ENCODE measurements around the gene C1QTNF9B.
"Not testable (repeated sequence)": the region's sequence is repeated elsewhere in the genome, so short reads cannot be mapped to it uniquely, and the experiment has no call there.

C1QTNF9B gene

DNA sequence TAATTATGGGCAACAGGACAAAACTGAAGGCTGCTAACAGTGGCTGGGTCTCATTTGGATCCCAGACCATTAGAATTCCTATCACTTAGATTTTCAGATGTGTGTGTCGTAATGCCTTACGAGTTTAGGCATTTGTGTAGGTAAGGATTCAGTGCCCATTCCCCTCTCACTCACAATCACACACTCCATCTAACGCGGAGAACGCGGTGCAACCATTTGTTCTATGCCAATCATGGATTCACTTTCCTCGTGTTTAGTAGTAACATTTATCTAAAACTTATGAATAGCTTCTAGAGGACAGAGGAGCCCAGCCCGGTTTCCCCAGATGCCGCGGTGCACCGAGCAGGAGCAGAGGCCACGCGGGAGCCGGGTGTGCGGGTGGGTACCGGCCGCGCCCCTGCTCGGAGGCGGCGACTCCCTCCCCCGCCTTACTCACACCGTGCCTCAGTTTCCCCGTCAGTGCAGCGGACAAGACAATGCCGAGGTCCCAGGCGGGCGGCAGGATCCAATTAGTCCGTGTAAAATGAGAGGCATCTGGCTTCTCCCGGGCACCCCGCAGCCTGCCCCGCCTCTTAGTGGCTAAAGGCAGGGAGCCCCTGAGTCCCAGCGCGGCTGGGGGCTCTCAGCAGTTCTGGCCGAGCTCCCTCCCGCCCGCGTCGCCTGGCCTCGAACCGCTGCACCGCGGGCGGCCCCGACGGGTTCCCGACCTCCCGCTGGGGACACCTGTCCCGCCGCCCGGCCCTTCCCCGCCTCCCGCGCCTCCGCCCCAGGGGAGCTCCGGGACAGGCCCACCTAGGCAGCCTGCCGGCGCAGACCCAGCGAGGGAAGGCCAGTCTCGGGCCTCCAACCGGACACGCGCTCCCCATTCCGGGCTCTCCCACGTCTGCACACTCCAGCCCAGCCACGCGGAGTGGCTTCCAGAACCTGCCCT, 5.9 kb upstream of the C1QTNF9B start:
- Histone ChIP-seq H3K4me3 (ENCODE audit: low read depth, low read length) (no peak overlapping the region), H3K9me3 (ENCODE audit: severe bottlenecking) (no peaks in the 10 kb centered on the region), H3K27me3 (ENCODE audit: insufficient read depth, low read depth, severe bottlenecking) (no peaks in the 10 kb centered on the region), H3K36me3 (no peaks in the 10 kb centered on the region), H3K27ac (no peak overlapping the region)
- no peak for DNase-seq
- TF ChIP-seq, protein P1, sequence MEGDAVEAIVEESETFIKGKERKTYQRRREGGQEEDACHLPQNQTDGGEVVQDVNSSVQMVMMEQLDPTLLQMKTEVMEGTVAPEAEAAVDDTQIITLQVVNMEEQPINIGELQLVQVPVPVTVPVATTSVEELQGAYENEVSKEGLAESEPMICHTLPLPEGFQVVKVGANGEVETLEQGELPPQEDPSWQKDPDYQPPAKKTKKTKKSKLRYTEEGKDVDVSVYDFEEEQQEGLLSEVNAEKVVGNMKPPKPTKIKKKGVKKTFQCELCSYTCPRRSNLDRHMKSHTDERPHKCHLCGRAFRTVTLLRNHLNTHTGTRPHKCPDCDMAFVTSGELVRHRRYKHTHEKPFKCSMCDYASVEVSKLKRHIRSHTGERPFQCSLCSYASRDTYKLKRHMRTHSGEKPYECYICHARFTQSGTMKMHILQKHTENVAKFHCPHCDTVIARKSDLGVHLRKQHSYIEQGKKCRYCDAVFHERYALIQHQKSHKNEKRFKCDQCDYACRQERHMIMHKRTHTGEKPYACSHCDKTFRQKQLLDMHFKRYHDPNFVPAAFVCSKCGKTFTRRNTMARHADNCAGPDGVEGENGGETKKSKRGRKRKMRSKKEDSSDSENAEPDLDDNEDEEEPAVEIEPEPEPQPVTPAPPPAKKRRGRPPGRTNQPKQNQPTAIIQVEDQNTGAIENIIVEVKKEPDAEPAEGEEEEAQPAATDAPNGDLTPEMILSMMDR (IDR thresholded peaks at IDR 0.05; ENCODE audit: low read depth, low read length), result no peak

DNA sequence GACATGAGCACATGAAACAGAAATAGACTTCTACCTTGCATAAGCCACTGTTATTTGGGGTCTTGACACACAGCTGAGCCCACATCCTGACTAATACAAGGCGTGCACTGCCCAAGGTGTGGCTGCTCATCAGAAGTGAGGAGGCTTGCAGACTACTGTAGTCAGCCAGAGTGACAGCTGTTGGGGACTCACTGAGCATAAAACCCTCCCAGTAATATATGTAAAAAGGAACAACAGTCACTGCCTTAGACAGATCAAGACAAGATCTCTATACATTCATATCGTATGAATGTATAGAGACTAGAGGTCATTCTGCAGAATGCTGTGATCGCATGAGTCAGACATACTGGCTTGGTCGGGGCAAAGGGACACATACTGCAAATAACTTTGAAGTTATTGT, 4.1 kb upstream of the C1QTNF9B start:
- TF ChIP-seq, protein P1 (IDR thresholded peaks at IDR 0.05; ENCODE audit: low read depth, low read length), result no peak

DNA sequence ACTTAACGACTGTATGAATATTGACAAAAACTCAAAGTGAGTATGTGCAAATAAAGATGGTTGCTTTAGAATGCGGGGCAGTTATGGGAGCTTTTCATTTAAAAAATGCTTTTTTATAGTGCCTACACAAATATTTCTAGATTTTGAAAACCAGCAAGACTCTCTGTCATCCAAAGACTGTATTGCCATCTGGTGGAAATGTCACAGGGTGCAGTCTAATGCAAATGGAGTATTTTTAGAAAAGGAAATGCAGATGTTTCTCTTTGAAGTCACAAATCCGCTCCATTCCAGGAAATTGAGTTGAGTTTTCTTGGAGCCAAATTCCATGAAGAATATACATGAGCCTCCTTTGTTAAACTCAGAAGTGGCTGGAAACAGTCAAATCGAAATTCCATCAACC, 2.3 kb upstream of the C1QTNF9B start:
- H3K4me3 ChIP-seq (ENCODE audit: low read depth, low read length), result no peak overlapping the region
- no peak for DNase-seq
- TF ChIP-seq, protein P1 (IDR thresholded peaks at IDR 0.05; ENCODE audit: low read depth, low read length), result peak; percentile 51

More for the DNA sequence above, 4.1 kb upstream of the C1QTNF9B start:
- no peaks in the 10 kb centered on the region for H3K27me3 ChIP-seq (ENCODE audit: insufficient read depth, low read depth, severe bottlenecking)
- no peaks in the 10 kb centered on the region for H3K36me3 ChIP-seq
- no peak overlapping the region for H3K4me3 ChIP-seq (ENCODE audit: low read depth, low read length)
- no peaks in the 10 kb centered on the region for H3K9me3 ChIP-seq (ENCODE audit: severe bottlenecking)
- DNase-seq, result no peak
- H3K27ac ChIP-seq, result no peak overlapping the region

DNA sequence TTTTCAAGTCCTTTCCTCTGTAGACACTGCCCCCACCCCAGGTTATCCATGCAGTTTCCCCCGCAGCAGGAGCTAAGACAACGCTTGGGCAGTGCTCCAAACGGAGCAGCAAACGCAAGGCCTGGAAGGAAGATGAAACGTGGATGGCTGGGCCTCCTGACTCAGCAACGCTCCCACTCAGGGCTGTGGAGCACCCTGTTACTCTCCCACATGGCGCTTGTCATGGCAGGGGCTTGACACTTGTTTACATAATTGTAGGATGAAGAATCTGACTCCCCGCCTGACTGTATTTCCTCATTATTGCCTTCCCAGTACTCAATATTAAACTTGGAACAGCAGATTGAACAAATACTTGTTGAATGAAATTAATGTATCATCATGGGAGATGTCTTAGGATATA, 799 bp upstream of the C1QTNF9B start:
- TF ChIP-seq, protein P1 (IDR thresholded peaks at IDR 0.05; ENCODE audit: low read depth, low read length), result no peak
- no peak for DNase-seq
- no peaks in the 10 kb centered on the region for H3K36me3 ChIP-seq
- no peaks in the 10 kb centered on the region for H3K9me3 ChIP-seq (ENCODE audit: severe bottlenecking)
- no peak overlapping the region for H3K4me3 ChIP-seq (ENCODE audit: low read depth, low read length)
- no peak overlapping the region for H3K27ac ChIP-seq
- H3K27me3 ChIP-seq (ENCODE audit: insufficient read depth, low read depth, severe bottlenecking), result no peaks in the 10 kb centered on the region

More for the DNA sequence above, 2.3 kb upstream of the C1QTNF9B start:
- no peak overlapping the region for H3K27ac ChIP-seq
- H3K36me3 ChIP-seq, result no peaks in the 10 kb centered on the region
- no peaks in the 10 kb centered on the region for H3K9me3 ChIP-seq (ENCODE audit: severe bottlenecking)
- H3K27me3 ChIP-seq (ENCODE audit: insufficient read depth, low read depth, severe bottlenecking), result no peaks in the 10 kb centered on the region

DNA sequence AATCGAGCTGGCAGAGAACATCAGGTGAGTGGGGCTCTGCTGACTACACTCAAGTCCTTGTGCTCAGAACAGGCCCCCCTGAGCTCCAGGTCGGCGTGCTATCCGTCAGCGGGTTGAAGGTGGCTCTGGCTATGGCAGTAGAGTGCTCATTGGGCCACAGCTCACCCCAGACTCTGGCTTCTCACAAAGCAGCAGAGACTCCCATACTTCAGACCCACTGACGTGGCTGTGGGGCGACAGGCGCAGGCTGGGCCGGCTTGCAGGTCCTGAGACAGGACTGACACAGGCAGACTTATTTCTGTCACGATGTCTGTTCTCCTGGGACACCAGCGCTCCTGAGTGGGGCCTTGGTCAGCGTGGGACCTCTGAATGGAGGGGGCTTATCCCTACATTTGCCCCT, 2.6 kb downstream of the C1QTNF9B start:
- H3K27me3 ChIP-seq (ENCODE audit: insufficient read depth, low read depth, severe bottlenecking); H3K9me3 ChIP-seq (ENCODE audit: severe bottlenecking); H3K27ac ChIP-seq; H3K36me3 ChIP-seq; H3K4me3 ChIP-seq (ENCODE audit: low read depth, low read length); DNase-seq: not testable (repeated sequence)

DNA sequence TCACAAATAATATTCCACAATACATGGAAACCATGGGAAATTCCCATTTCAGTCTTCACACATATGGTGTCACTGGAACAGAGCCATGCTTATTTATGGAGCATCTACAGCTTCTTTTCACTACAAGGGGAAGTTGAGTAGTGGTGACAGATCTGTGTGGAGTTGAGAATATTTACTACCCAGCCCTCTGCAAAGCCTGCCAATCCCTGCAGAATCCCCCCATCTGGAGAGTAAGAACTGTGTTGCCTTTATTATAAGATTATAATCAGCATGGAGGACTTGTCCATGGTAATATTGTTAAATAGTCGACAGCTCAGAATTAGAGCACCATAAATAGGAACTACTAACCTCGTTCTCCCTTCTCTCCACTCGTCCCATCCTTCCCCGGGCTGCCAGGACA, 3.5 kb downstream of the C1QTNF9B start:
- not testable (repeated sequence) for H3K9me3 ChIP-seq (ENCODE audit: severe bottlenecking); H3K27me3 ChIP-seq (ENCODE audit: insufficient read depth, low read depth, severe bottlenecking); DNase-seq; H3K4me3 ChIP-seq (ENCODE audit: low read depth, low read length); H3K36me3 ChIP-seq; H3K27ac ChIP-seq

All from WERI-Rb-1 (cell line).